CD8-positive, alpha-beta memory T cell (primary cell): ENCODE measurements around the gene CRHBP. TPM values are rescaled to one million over a fixed set of nuclear protein-coding genes. Genes with fewer than 3 reads are reported as not detected.
"Not testable (repeated sequence)": the region's sequence is repeated elsewhere in the genome, so short reads cannot be mapped to it uniquely, and the experiment has no call there.

Source experiments
- CTCF ChIA-PET: fragments of 350-600 bp; sonication (Branson Sonifier 250); formaldehyde crosslinking; loops from one replicate; lab custom pipeline; 2021; ENCODE audit warnings: antibody characterized with exemption; lab: Charles Lee
- POLR2A ChIA-PET: fragments of 350-600 bp; sonication (Branson Sonifier 250); formaldehyde crosslinking; loops from one replicate; lab custom pipeline; 2021; ENCODE audit warnings: antibody characterized with exemption; lab: Charles Lee
- DNase-seq, 5 donors: peaks; one replicate each; pipeline versions ENCODE4 v3.0.0 to v3.0.0-alpha.2; 2020 to 2022; ENCODE audit warnings: mixed read lengths in 1 of 5
- H3K27ac ChIP-seq: one replicate; pipeline ENCODE4 v1.7.0; 2013; ENCODE audit warnings: low read depth, mild to moderate bottlenecking, low read length, moderate library complexity
- H3K27me3 ChIP-seq: 2 replicates; pipeline ENCODE4 v1.7.0; 2013; ENCODE audit warnings: low read length, mild to moderate bottlenecking; ENCODE audit not compliant: insufficient read depth, poor library complexity, severe bottlenecking
- H3K36me3 ChIP-seq: 2 replicates; pipeline ENCODE4 v1.7.0; 2013; ENCODE audit warnings: mild to moderate bottlenecking, low read length, moderate library complexity; ENCODE audit not compliant: insufficient read depth
- H3K4me1 ChIP-seq: 2 replicates; pipeline ENCODE4 v1.7.0; 2013; ENCODE audit warnings: mild to moderate bottlenecking, low read length, moderate library complexity; ENCODE audit not compliant: insufficient read depth
- H3K4me3 ChIP-seq: 2 replicates; pipeline ENCODE4 v1.7.0; 2013; ENCODE audit warnings: mild to moderate bottlenecking, low read length
- H3K9me3 ChIP-seq: 2 replicates; pipeline ENCODE4 v1.7.0; 2013; ENCODE audit warnings: mild to moderate bottlenecking, low read length
- H3K27ac Mint-ChIP-seq, 8 donors: one replicate each; pipeline ENCODE4 v1.8.0; 2020 to 2021; ENCODE audit warnings: mixed read lengths in 8 of 8, mild to moderate bottlenecking in 6 of 8, inconsistent platforms in 3 of 8, moderate library complexity in 3 of 8
- H3K27me3 Mint-ChIP-seq, 2 donors: one replicate each; pipeline ENCODE4 v1.8.0; 2020 to 2021; ENCODE audit warnings: mixed read lengths in 2 of 2, mild to moderate bottlenecking in 1 of 2, moderate library complexity in 1 of 2
- H3K36me3 Mint-ChIP-seq, 3 donors: one replicate each; pipeline ENCODE4 v1.8.0; 2020 to 2021; ENCODE audit warnings: mixed read lengths in 3 of 3, inconsistent platforms in 1 of 3, mild to moderate bottlenecking in 1 of 3
- H3K4me1 Mint-ChIP-seq, 3 donors: one replicate each; pipeline ENCODE4 v1.8.0; 2020 to 2021; ENCODE audit warnings: mixed read lengths in 3 of 3, inconsistent platforms in 1 of 3, mild to moderate bottlenecking in 1 of 3
- H3K4me3 Mint-ChIP-seq, 7 donors: one replicate each; pipeline ENCODE4 v1.8.0; 2020 to 2021; ENCODE audit warnings: mixed read lengths in 7 of 7, mild to moderate bottlenecking in 6 of 7, moderate library complexity in 4 of 7, inconsistent platforms in 2 of 7
- H3K9me3 Mint-ChIP-seq, 5 donors: one replicate each; pipeline ENCODE4 v1.8.0; 2020 to 2022; ENCODE audit warnings: mixed read lengths in 5 of 5, mild to moderate bottlenecking in 3 of 5, moderate library complexity in 2 of 5, inconsistent platforms in 1 of 5
- polyA plus RNA-seq: library from polyadenylated mRNA; unstranded; fragments of 300-500 nt; fragmentation: Illumina TruSeq; gene quantifications from one replicate; pipeline ENCODE4 v1.2.3, GENCODE V29; 2021
- total RNA-seq, 2 experiments: library from RNA; stranded (reverse); gene quantifications; one replicate each; pipeline ENCODE4 v1.2.3, GENCODE V29; 2021

CRHBP gene
- total and polyA plus RNA-seq, 3 experiments from 2014 or later: not detected

DNA sequence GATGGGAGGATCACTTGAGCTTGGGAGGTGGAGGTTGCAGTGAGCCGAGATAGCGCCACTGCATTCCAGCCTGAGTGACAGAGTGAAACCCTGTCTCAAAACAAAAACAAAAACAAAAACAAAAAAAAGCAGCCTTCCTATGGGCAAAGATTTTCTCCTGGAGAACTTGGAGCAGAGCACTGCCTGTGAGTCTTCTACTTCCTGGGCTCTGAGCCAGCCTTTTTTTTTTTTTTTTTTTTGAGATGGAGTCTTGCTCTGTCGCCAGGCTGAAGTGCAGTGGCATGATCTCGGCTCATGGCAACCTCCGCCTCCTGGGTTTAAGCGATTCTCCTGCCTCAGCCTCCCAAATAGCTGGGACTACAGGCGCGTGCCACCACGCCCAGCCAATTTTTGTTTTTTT, 40.6 kb downstream of the CRHBP start:
- CTCF ChIA-PET, H3K9me3 Mint-ChIP-seq, H3K27ac ChIP-seq, POLR2A ChIA-PET, H3K4me3 Mint-ChIP-seq, DNase-seq, H3K4me1 Mint-ChIP-seq, H3K4me1 ChIP-seq, H3K36me3 ChIP-seq, H3K27ac Mint-ChIP-seq, H3K36me3 Mint-ChIP-seq, H3K9me3 ChIP-seq, H3K4me3 ChIP-seq, H3K27me3 ChIP-seq: not testable (repeated sequence)
- peaks cover 4 to 25% of the 10 kb centered on the region in 2 donors for H3K27me3 Mint-ChIP-seq

DNA sequence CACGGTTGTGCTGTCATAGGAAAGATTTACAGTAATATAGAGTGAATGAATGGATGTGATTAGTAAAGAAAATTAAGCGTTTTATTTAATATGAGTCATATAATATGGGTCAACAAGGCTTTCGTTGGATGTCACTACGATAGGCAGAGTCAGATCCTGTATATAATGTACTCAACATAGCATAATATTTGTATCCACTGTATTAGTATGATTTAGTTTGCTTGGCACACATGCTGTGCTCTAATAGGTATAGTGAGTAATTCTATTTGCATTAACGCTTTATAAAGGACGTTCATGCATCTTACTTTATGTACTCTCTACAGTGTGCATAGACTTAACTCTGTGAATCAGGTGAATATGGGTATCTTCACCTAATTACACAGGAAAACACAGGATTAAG, 41.5 kb downstream of the CRHBP start:
- H3K9me3 Mint-ChIP-seq: no peaks in the 10 kb centered on the region
- H3K27me3 ChIP-seq: no peaks in the 10 kb centered on the region
- no peak overlapping the region for H3K27ac Mint-ChIP-seq
- H3K4me3 Mint-ChIP-seq: no peak overlapping the region
- no peaks in the 10 kb centered on the region for H3K36me3 Mint-ChIP-seq
- no peaks in the 10 kb centered on the region for H3K4me1 ChIP-seq
- no peak overlapping the region for H3K27ac ChIP-seq
- no peaks in the 10 kb centered on the region for H3K36me3 ChIP-seq
- no peaks in the 10 kb centered on the region for H3K9me3 ChIP-seq
- no peaks in the 10 kb centered on the region for H3K4me1 Mint-ChIP-seq
- no peak for DNase-seq
- peaks cover 4 to 32% of the 10 kb centered on the region in 2 donors for H3K27me3 Mint-ChIP-seq
- ChIA-PET CTCF (no interaction called here), POLR2A (no interaction called here)
- H3K4me3 ChIP-seq: no peak overlapping the region

DNA sequence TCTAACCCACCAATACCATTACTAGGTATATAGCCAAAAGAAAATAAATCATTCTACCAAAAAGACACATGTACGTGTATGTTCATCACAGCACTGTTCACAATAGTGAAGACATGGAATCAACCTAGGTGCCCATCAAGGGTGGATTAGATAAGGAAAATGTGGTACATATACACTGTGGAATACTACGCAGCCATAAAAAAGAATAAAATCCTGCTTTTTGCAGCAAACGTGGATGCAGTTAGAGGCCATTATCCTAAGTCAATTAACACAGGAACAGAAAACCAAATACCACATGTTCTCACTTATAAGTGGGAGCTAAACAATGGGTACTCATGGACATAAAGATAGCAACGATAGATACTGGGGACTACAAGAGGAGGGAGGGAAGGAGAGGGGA, 45.4 kb downstream of the CRHBP start:
- peaks cover 8 to 46% of the 10 kb centered on the region in 2 donors for H3K27me3 Mint-ChIP-seq
- H3K4me1 Mint-ChIP-seq, H3K4me3 ChIP-seq, H3K9me3 Mint-ChIP-seq, H3K4me1 ChIP-seq, H3K4me3 Mint-ChIP-seq, POLR2A ChIA-PET, H3K36me3 ChIP-seq, H3K27ac ChIP-seq, H3K27ac Mint-ChIP-seq, DNase-seq, H3K36me3 Mint-ChIP-seq, H3K9me3 ChIP-seq, H3K27me3 ChIP-seq: not testable (repeated sequence)
- CTCF ChIA-PET: interaction anchor here (1.5 kb wide), 1 partner anchor 10 kb away, joined by 3 read pairs; no protein-coding TSS in a partner anchor

DNA sequence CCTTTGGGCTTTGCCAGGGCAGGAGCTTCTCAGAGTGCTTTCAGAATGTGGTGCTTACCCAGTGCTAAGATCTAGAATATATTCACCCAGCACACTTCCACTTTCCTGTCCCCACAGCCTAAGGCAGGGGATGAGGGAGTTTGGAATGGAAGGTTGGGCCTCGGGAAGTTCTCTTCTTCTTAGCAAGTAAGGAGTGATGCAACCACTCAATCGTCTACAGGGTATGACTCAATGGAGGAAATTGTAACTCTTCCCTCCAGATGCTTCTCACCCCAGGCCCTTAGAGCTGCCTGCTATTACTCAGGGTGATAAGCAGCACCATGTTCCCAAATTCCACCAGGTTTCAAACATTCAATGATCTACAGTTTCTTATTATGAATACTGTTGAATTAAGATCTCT, 46.6 kb downstream of the CRHBP start:
- Histone ChIP-seq H3K4me1 (no peaks in the 10 kb centered on the region), H3K27me3 (no peaks in the 10 kb centered on the region), H3K4me3 (no peak overlapping the region), H3K36me3 (no peaks in the 10 kb centered on the region), H3K9me3 (no peaks in the 10 kb centered on the region), H3K27ac (no peak overlapping the region)
- no peak for DNase-seq
- Mint-ChIP-seq H3K9me3 (peaks cover 0 to 3% (median 0%) of the 10 kb centered on the region in 5 donors), H3K27ac (no peak overlapping the region), H3K36me3 (no peaks in the 10 kb centered on the region), H3K4me1 (no peaks in the 10 kb centered on the region), H3K27me3 (peaks cover 14 to 44% of the 10 kb centered on the region in 2 donors), H3K4me3 (no peak overlapping the region)
- ChIA-PET CTCF (no interaction called here), POLR2A (no interaction called here)

DNA sequence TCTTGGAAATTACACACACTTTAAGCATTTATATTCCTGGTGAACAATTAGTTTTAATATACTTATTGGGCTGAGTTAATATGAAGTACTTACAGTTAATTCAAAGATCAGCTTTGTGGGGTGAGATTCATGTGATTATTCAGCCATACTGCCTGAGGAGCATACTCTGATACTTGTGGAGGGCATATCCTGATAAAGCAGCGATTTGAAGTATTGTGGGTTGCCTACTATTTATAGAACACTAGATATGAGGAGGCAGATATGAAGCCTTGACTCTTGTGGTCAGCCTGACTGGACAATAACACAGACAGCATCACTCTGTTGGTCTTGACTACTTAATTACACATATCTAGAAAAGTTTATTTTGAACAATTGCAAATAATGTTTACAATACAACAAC, 50.4 kb downstream of the CRHBP start:
- Mint-ChIP-seq H3K4me1 (no peaks in the 10 kb centered on the region), H3K27me3 (peaks cover 15 to 52% of the 10 kb centered on the region in 2 donors), H3K36me3 (no peaks in the 10 kb centered on the region), H3K9me3 (peaks cover 0 to 3% (median 0%) of the 10 kb centered on the region in 5 donors), H3K4me3 (no peak overlapping the region), H3K27ac (no peak overlapping the region)
- H3K4me1 ChIP-seq: no peaks in the 10 kb centered on the region
- H3K27me3 ChIP-seq: no peaks in the 10 kb centered on the region
- ChIA-PET CTCF (no interaction called here), POLR2A (no interaction called here)
- H3K9me3 ChIP-seq: no peaks in the 10 kb centered on the region
- no peak overlapping the region for H3K27ac ChIP-seq
- H3K36me3 ChIP-seq: no peaks in the 10 kb centered on the region
- DNase-seq: no peak
- H3K4me3 ChIP-seq: no peak overlapping the region

DNA sequence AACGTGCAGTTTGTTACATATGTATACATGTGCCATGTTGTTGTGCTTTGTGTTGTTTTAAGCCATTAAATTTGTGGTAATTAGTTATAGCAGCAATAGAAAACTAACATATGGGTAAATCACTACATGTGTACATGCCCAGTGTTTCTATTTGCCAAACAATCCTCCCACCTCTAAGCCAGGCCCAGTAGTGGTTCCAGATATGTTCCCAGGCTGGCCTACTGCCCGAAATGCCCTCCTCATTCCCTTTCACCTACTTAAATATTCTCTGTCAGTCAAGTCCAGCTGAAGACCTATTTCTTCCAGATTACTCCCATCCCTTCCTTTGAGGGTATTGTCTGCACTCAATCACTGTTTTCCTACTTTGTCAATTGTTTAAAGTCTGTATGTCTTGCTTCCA, 53.3 kb downstream of the CRHBP start:
- H3K4me1 Mint-ChIP-seq: no peaks in the 10 kb centered on the region

DNA sequence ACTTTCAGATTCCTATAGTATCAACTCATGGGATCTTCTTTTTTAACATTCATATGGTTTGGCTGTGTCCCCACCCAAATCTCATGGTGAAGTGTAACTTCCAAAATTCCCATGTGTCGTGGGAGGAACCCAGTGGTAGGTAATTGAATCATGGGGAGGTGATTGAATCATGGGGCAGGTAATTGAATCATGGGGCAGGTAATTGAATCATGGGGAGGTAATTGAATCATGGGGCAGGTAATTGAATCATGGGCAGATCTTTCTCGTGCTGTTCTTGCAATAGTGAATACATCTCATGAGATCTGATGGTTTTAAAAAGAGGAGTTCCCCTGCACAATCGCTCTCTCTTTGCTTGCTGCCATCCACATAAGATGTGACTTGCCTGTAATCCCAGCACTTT, 55.6 kb downstream of the CRHBP start:
- H3K27me3 Mint-ChIP-seq: peaks cover 19 to 44% of the 10 kb centered on the region in 2 donors
- Histone ChIP-seq H3K27ac (no peak overlapping the region), H3K27me3 (no peaks in the 10 kb centered on the region), H3K9me3 (no peaks in the 10 kb centered on the region), H3K4me1 (no peaks in the 10 kb centered on the region), H3K4me3 (no peak overlapping the region), H3K36me3 (no peaks in the 10 kb centered on the region)
- no peaks in the 10 kb centered on the region for H3K9me3 Mint-ChIP-seq
- ChIA-PET POLR2A (no interaction called here), CTCF (no interaction called here)
- H3K36me3 Mint-ChIP-seq: no peaks in the 10 kb centered on the region
- H3K27ac Mint-ChIP-seq: no peak overlapping the region
- H3K4me1 Mint-ChIP-seq: no peaks in the 10 kb centered on the region
- DNase-seq: no peak
- H3K4me3 Mint-ChIP-seq: no peak overlapping the region

More for the DNA sequence above, 53.3 kb downstream of the CRHBP start:
- H3K36me3 Mint-ChIP-seq: no peaks in the 10 kb centered on the region
- no peak overlapping the region for H3K4me3 ChIP-seq
- H3K27ac ChIP-seq: no peak overlapping the region
- no peaks in the 10 kb centered on the region for H3K27me3 ChIP-seq
- CTCF ChIA-PET: no interaction called here
- no peaks in the 10 kb centered on the region for H3K9me3 ChIP-seq
- H3K9me3 Mint-ChIP-seq: no peaks in the 10 kb centered on the region
- no peak overlapping the region for H3K27ac Mint-ChIP-seq
- H3K36me3 ChIP-seq: no peaks in the 10 kb centered on the region
- no peak overlapping the region for H3K4me3 Mint-ChIP-seq
- POLR2A ChIA-PET: no interaction called here
- no peaks in the 10 kb centered on the region for H3K4me1 ChIP-seq
- peaks cover 17 to 47% of the 10 kb centered on the region in 2 donors for H3K27me3 Mint-ChIP-seq
- DNase-seq: no peak

DNA sequence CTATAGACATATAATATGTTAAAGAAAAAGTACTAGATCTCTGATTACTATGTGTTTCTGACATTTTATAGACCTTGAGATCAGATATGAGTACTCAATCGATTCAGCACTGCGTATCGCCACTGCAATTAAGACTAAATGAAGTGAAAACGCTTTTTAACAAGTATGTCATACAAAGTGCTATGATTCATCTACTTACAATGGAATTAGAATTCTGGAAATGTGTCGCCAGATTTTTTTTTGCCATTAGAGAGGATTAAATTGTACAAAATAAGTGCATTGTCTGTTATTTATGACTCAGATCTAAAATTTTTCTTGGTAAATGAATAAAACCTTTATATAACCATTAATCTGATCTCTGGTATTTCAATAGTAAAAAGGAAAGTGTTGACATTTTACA, 57.4 kb downstream of the CRHBP start:
- H3K9me3 ChIP-seq: no peaks in the 10 kb centered on the region
- Mint-ChIP-seq H3K27ac (no peak overlapping the region), H3K4me3 (no peak overlapping the region), H3K36me3 (no peaks in the 10 kb centered on the region), H3K4me1 (no peaks in the 10 kb centered on the region), H3K9me3 (no peaks in the 10 kb centered on the region), H3K27me3 (peaks cover 13 to 45% of the 10 kb centered on the region in 2 donors)
- no peaks in the 10 kb centered on the region for H3K4me1 ChIP-seq
- no peak overlapping the region for H3K27ac ChIP-seq
- ChIA-PET CTCF (no interaction called here), POLR2A (no interaction called here)
- no peaks in the 10 kb centered on the region for H3K36me3 ChIP-seq
- H3K27me3 ChIP-seq: no peaks in the 10 kb centered on the region
- no peak overlapping the region for H3K4me3 ChIP-seq
- no peak for DNase-seq

DNA sequence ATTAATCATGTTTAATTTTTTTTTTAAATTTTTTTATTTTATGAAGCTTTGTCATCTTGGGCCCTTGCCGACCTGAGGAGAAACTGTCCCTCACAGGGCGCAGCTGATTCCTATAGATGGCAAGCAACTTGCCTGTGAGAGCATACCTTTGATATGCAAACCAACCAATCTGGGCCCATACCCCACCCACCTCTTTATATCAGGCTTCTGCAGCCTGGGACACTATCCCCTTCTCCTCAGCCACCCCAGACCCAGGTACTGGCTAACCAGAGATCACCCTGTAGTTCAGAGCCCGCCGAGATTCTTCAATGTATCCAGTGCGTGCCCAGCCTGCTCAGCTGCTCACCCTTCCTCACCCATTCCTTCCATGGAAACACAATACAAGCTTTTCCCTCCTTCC, 58.7 kb downstream of the CRHBP start:
- Histone ChIP-seq H3K4me1 (no peaks in the 10 kb centered on the region), H3K36me3 (no peaks in the 10 kb centered on the region), H3K27ac (no peak overlapping the region), H3K27me3 (no peaks in the 10 kb centered on the region), H3K4me3 (no peak overlapping the region), H3K9me3 (no peaks in the 10 kb centered on the region)
- Mint-ChIP-seq H3K4me3 (no peak overlapping the region), H3K27me3 (peaks cover 10 to 41% of the 10 kb centered on the region in 2 donors), H3K27ac (no peak overlapping the region), H3K36me3 (no peaks in the 10 kb centered on the region), H3K9me3 (no peaks in the 10 kb centered on the region), H3K4me1 (no peaks in the 10 kb centered on the region)
- ChIA-PET CTCF (no interaction called here), POLR2A (no interaction called here)
- no peak for DNase-seq
